Measurements from ENCODE around the gene SIAH2.

SIAH2 gene

DNA sequence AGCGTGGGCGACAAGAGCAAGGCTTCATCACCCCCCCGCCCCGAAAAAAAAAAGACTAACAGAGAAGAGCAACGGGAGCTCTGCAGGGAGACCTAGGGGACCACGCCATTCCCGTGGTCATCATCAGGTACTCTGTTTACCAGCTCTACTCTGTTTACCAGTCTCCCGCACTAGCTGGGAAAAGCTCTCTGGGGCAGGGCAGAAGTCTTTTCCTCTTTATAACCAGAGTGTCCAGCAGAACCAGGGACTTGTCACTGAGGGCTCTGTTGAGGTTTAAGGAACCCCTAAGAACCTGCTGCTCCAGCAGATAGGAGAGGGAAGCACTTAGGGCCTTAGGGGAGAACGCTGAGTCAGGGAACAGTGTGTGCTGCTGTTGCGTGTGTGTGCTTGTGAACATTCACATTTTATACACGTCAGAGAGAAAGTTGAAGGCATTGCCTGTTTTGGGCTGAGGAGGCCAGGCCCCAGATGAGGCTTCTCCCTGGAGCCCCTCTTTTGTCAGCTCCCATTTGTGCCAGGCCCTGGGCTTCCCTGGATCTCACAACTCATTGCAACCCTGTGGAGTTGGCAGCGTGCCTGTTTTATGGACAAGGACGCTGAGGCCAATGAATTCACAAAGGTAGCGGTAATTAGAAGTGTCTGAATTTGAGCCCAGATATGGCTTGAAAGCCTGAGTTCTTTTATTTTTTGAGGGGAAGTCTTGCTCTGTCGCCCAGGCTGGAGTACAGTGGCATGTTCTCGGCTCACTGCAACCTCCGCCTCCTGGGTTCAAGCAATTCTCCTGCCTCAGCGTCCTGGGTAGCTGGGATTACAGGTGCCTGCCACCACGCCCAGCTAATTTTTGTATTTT, 35.1 kb downstream of the SIAH2 start:
- no peak overlapping the region for H3K4me2 ChIP-seq (ENCODE audit: low read depth, low read length)
- H3K36me3 ChIP-seq (replicated peaks; ENCODE audit: insufficient read depth, low read length), result no peaks in the 10 kb centered on the region
- H3K9me2 ChIP-seq (replicated peaks; ENCODE audit: insufficient read depth, low read length), result no peaks in the 10 kb centered on the region
- H3K4me1 ChIP-seq (ENCODE audit: low read length), result no peaks in the 10 kb centered on the region
- no peak overlapping the region for H3K4me3 ChIP-seq (ENCODE audit: low read length)
- no peak overlapping the region for H2AFZ ChIP-seq (ENCODE audit: low read length)
- no peaks in the 10 kb centered on the region for H3K79me2 ChIP-seq (ENCODE audit: low read length)
- H3K27me3 ChIP-seq (replicated peaks; ENCODE audit: insufficient read depth, low read length), result no peaks in the 10 kb centered on the region
- H3F3A ChIP-seq (ENCODE audit: insufficient read depth, low read length), result no peaks in the 10 kb centered on the region
- H3K9ac ChIP-seq (ENCODE audit: low read length), result no peak overlapping the region
- no peak for DNase-seq
- no peak overlapping the region for H3K27ac ChIP-seq (ENCODE audit: low read length)
- H3K9me3 ChIP-seq (replicated peaks; ENCODE audit: insufficient read depth, low read length), result no peaks in the 10 kb centered on the region
- TF ChIP-seq EZH2 (optimal IDR thresholded peaks at IDR 0.05; ENCODE audit: low read depth, low read length) (no peak), EZH2phosphoT487 (IDR thresholded peaks at IDR 0.05; ENCODE audit: low read length) (no peak)
- TF ChIP-seq, protein P1, sequence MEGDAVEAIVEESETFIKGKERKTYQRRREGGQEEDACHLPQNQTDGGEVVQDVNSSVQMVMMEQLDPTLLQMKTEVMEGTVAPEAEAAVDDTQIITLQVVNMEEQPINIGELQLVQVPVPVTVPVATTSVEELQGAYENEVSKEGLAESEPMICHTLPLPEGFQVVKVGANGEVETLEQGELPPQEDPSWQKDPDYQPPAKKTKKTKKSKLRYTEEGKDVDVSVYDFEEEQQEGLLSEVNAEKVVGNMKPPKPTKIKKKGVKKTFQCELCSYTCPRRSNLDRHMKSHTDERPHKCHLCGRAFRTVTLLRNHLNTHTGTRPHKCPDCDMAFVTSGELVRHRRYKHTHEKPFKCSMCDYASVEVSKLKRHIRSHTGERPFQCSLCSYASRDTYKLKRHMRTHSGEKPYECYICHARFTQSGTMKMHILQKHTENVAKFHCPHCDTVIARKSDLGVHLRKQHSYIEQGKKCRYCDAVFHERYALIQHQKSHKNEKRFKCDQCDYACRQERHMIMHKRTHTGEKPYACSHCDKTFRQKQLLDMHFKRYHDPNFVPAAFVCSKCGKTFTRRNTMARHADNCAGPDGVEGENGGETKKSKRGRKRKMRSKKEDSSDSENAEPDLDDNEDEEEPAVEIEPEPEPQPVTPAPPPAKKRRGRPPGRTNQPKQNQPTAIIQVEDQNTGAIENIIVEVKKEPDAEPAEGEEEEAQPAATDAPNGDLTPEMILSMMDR (IDR thresholded peaks at IDR 0.05; ENCODE audit: low read length), result no peak
- no peaks in the 10 kb centered on the region for H4K20me1 ChIP-seq (ENCODE audit: insufficient read depth, low read length)

DNA sequence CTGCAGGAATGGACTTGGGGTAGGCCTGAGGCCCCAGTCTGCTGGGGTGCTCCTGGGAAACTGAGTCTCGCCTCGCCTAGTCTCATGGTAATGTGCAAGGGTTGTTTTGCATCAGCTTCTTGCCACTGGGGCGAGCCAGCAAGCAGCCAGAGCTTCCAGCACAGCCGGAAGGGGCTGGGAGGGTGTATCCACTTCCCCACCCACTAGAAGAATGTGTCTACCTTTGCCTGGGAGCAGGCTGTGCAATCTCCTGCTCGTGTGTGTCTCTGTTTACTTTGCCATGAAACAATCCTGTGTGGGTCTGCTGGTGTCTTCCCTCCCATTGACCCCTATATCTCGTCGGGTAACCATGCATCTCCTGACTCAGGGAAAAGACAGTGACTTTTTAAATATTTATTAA, 37.4 kb downstream of the SIAH2 start:
- no peak for DNase-seq
- no peak for TF ChIP-seq EZH2 (optimal IDR thresholded peaks at IDR 0.05; ENCODE audit: low read depth, low read length)
- TF ChIP-seq, protein P1 (IDR thresholded peaks at IDR 0.05; ENCODE audit: low read length), result no peak
- no peak for TF ChIP-seq EZH2phosphoT487 (IDR thresholded peaks at IDR 0.05; ENCODE audit: low read length)
- no peak overlapping the region for H3K9ac ChIP-seq (ENCODE audit: low read length)
- no peaks in the 10 kb centered on the region for H4K20me1 ChIP-seq (ENCODE audit: insufficient read depth, low read length)
- no peaks in the 10 kb centered on the region for H3K36me3 ChIP-seq (replicated peaks; ENCODE audit: insufficient read depth, low read length)
- H3K4me2 ChIP-seq (ENCODE audit: low read depth, low read length), result no peak overlapping the region
- no peak overlapping the region for H3K4me3 ChIP-seq (ENCODE audit: low read length)
- H3K79me2 ChIP-seq (ENCODE audit: low read length), result no peaks in the 10 kb centered on the region
- H2AFZ ChIP-seq (ENCODE audit: low read length), result no peak overlapping the region
- H3K9me2 ChIP-seq (replicated peaks; ENCODE audit: insufficient read depth, low read length), result no peaks in the 10 kb centered on the region
- 0 out of 2 replicates have a peak, but pooled peaks cover 3% of the 10 kb centered on the region for H3K4me1 ChIP-seq (ENCODE audit: low read length)
- no peak overlapping the region for H3K27ac ChIP-seq (ENCODE audit: low read length)
- no peaks in the 10 kb centered on the region for H3K27me3 ChIP-seq (replicated peaks; ENCODE audit: insufficient read depth, low read length)
- no peaks in the 10 kb centered on the region for H3K9me3 ChIP-seq (replicated peaks; ENCODE audit: insufficient read depth, low read length)
- no peaks in the 10 kb centered on the region for H3F3A ChIP-seq (ENCODE audit: insufficient read depth, low read length)

DNA sequence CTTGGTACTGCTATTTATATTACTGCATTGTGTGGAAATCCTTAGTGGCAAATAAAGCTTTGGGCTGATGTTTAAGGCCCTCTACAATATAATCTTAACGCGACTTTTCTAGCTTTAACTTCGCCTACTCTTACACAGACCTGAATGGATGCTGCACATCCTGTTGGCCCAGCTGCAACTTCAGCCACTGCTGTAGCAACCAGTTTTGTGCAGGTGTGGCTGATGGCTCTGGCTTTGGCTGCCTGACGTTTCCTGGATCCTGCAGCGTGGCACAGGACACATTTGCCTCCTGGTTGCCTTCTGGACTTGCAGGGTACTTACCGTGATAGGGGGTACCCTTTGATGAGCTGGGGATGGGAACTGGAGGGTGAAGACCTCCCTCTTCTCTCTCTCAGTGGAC, 39.0 kb downstream of the SIAH2 start:
- Histone ChIP-seq H3K9me3 (replicated peaks; ENCODE audit: insufficient read depth, low read length) (no peaks in the 10 kb centered on the region), H3F3A (ENCODE audit: insufficient read depth, low read length) (no peaks in the 10 kb centered on the region), H4K20me1 (ENCODE audit: insufficient read depth, low read length) (no peaks in the 10 kb centered on the region), H2AFZ (ENCODE audit: low read length) (no peak overlapping the region), H3K4me2 (ENCODE audit: low read depth, low read length) (no peak overlapping the region), H3K4me1 (ENCODE audit: low read length) (0 out of 2 replicates have a peak, but pooled peaks cover 3% of the 10 kb centered on the region), H3K4me3 (ENCODE audit: low read length) (no peak overlapping the region), H3K27me3 (replicated peaks; ENCODE audit: insufficient read depth, low read length) (no peaks in the 10 kb centered on the region), H3K9ac (ENCODE audit: low read length) (no peak overlapping the region), H3K36me3 (replicated peaks; ENCODE audit: insufficient read depth, low read length) (no peaks in the 10 kb centered on the region), H3K79me2 (ENCODE audit: low read length) (no peaks in the 10 kb centered on the region), H3K9me2 (replicated peaks; ENCODE audit: insufficient read depth, low read length) (no peaks in the 10 kb centered on the region), H3K27ac (ENCODE audit: low read length) (no peak overlapping the region)
- no peak for DNase-seq
- TF ChIP-seq EZH2phosphoT487 (IDR thresholded peaks at IDR 0.05; ENCODE audit: low read length), result no peak
- TF ChIP-seq, protein P1 (IDR thresholded peaks at IDR 0.05; ENCODE audit: low read length), result no peak
- no peak for TF ChIP-seq EZH2 (optimal IDR thresholded peaks at IDR 0.05; ENCODE audit: low read depth, low read length)

Measured in MM.1S (cell line).